ENCODE results near the gene RASGRP2. TPM values are rescaled to one million over a fixed set of nuclear protein-coding genes. Genes with fewer than 3 reads are reported as not detected.

The RASGRP2 gene
- total and polyA plus RNA-seq, 9 donors, result 2.1 to 18.9 (median 7.6) TPM

- H3K27me3 ChIP-seq, result no peaks in the 10 kb centered on the region
These were observed 21.5 kb downstream of the RASGRP2 start for GRCh38 chr11:64722141-64723065.

GRCh38 chr11:64721359-64721699 lies 22.6 kb downstream of the RASGRP2 start:
- H3K36me3 ChIP-seq, result no peaks in the 10 kb centered on the region
- no peaks in the 10 kb centered on the region for H3K4me1 ChIP-seq (ENCODE audit: insufficient read depth)
- H3K4me3 ChIP-seq, result no peak overlapping the region
- H3K9me3 ChIP-seq, result no peaks in the 10 kb centered on the region
- 40 to 52% (median 46%) methylated on average over 3 of the region's 3 CpGs for WGBS, 3 donors
- intact Hi-C loops (cut with DNase I), result loop anchor here in 1 of 4 donors (5.0 kb wide), 1 partner anchor 34 kb away; no protein-coding TSS in a partner anchor
- H3K27ac ChIP-seq, result no peak overlapping the region
- DNase-seq, result no peak
- TF ChIP-seq EP300 (IDR thresholded peaks at IDR 0.05), result no peak
- TF ChIP-seq, protein P1, sequence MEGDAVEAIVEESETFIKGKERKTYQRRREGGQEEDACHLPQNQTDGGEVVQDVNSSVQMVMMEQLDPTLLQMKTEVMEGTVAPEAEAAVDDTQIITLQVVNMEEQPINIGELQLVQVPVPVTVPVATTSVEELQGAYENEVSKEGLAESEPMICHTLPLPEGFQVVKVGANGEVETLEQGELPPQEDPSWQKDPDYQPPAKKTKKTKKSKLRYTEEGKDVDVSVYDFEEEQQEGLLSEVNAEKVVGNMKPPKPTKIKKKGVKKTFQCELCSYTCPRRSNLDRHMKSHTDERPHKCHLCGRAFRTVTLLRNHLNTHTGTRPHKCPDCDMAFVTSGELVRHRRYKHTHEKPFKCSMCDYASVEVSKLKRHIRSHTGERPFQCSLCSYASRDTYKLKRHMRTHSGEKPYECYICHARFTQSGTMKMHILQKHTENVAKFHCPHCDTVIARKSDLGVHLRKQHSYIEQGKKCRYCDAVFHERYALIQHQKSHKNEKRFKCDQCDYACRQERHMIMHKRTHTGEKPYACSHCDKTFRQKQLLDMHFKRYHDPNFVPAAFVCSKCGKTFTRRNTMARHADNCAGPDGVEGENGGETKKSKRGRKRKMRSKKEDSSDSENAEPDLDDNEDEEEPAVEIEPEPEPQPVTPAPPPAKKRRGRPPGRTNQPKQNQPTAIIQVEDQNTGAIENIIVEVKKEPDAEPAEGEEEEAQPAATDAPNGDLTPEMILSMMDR (IDR thresholded peaks at IDR 0.05), result no peak
- no peak for TF ChIP-seq POLR2A (IDR thresholded peaks at IDR 0.05)
- H3K27me3 ChIP-seq, result no peaks in the 10 kb centered on the region

More at GRCh38 chr11:64722141-64723065, 21.5 kb downstream of the RASGRP2 start:
- TF ChIP-seq EP300 (IDR thresholded peaks at IDR 0.05) (no peak), POLR2A (IDR thresholded peaks at IDR 0.05) (no peak)
- TF ChIP-seq, protein P1 (IDR thresholded peaks at IDR 0.05), result no peak
- Histone ChIP-seq H3K4me1 (ENCODE audit: insufficient read depth) (no peaks in the 10 kb centered on the region), H3K4me3 (no peak overlapping the region), H3K36me3 (no peaks in the 10 kb centered on the region), H3K9me3 (no peaks in the 10 kb centered on the region), H3K27ac (no peak overlapping the region)
- WGBS, 3 donors, result 7 to 10% (median 9%) methylated on average over 17 to 35 of the region's 36 CpGs
- DNase-seq, result peak in 1 of 5 donors; percentile 38
- intact Hi-C loops (cut with DNase I), result loop anchor here in 2 of 4 donors (2.0 to 5.0 kb wide), 2 partner anchors 34 to 35 kb away; no protein-coding TSS in a partner anchor

- Histone ChIP-seq H3K27me3 (no peaks in the 10 kb centered on the region), H3K4me1 (ENCODE audit: insufficient read depth) (no peaks in the 10 kb centered on the region), H3K9me3 (no peaks in the 10 kb centered on the region), H3K4me3 (no peak overlapping the region), H3K36me3 (no peaks in the 10 kb centered on the region), H3K27ac (no peak overlapping the region)
- WGBS, 3 donors, result 76 to 79% (median 77%) methylated on average over 12 of the region's 12 CpGs
- TF ChIP-seq, protein P1 (IDR thresholded peaks at IDR 0.05), result no peak
- TF ChIP-seq EP300 (IDR thresholded peaks at IDR 0.05) (no peak), POLR2A (IDR thresholded peaks at IDR 0.05) (no peak)
- intact Hi-C loops (cut with DNase I), result loop anchor here in 1 of 4 donors (5.0 kb wide), 1 partner anchor 33 kb away; no protein-coding TSS in a partner anchor
- peak in 1 of 5 donors; percentile 24 for DNase-seq
These were observed 23.1 kb downstream of the RASGRP2 start for GRCh38 chr11:64720640-64721358.

- peak in 1 of 5 donors; percentile 33 for DNase-seq
- intact Hi-C loops (cut with DNase I), result loop anchor here in 1 of 4 donors (5.0 kb wide), 1 partner anchor 33 kb away; no protein-coding TSS in a partner anchor
- no peaks in the 10 kb centered on the region for H3K27me3 ChIP-seq
These were observed 23.8 kb downstream of the RASGRP2 start for GRCh38 chr11:64720167-64720566.

More at GRCh38 chr11:64720167-64720566, 23.8 kb downstream of the RASGRP2 start:
- Histone ChIP-seq H3K4me3 (no peak overlapping the region), H3K27ac (no peak overlapping the region), H3K36me3 (no peaks in the 10 kb centered on the region), H3K4me1 (ENCODE audit: insufficient read depth) (no peaks in the 10 kb centered on the region), H3K9me3 (no peaks in the 10 kb centered on the region)
- WGBS, 3 donors, result 64 to 76% (median 67%) methylated on average over 9 of the region's 9 CpGs
- no peak for TF ChIP-seq POLR2A (IDR thresholded peaks at IDR 0.05)
- TF ChIP-seq EP300 (IDR thresholded peaks at IDR 0.05), result no peak
- TF ChIP-seq, protein P1 (IDR thresholded peaks at IDR 0.05), result no peak
